ENCODE results near the gene ABHD16B.
"Not testable (repeated sequence)": the region's sequence is repeated elsewhere in the genome, so short reads cannot be mapped to it uniquely, and the experiment has no call there.

ABHD16B gene

DNA sequence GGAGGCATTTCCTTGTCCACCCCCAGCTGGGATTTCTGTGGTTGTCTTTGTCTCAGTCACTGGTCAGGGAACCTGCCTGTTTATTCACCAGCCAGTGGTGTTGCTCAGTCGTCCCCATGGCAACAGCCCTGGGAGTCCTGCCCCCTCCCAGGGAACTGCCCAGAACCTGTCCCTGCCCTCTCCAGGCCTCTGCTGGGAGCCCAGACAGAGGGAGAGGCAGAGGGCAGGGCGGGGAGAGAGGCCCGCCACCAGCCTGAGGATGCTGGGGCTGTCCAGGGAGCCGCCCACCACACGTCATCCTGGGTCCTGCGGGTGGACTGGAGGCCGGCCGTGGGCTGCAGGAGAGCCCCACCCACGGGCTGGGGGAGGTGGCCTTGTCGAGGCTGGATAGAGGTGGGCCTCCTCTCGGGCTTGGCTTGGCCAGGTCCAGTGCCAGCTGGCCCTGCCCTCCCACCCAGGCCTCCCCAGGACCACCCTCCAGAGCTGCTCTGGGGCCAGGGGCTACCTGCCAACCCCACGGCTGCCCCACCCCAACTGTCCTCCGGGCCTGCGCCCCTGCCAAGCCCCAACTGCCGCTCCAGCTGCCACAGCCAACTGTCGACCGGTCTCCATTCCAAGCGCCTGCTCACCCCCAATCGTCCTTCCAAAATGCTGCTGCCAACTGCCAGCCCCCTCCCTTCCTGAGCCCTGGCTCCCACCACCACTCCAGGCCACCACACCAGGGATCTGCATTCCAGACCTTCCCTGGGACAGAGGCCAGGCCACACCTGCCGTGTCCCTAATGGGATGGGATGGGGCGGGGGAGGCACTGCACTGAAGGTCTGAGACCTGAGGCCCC is 26.1 kb upstream of the ABHD16B start:
- no peak for DNase-seq (ENCODE audit: low read depth)

DNA sequence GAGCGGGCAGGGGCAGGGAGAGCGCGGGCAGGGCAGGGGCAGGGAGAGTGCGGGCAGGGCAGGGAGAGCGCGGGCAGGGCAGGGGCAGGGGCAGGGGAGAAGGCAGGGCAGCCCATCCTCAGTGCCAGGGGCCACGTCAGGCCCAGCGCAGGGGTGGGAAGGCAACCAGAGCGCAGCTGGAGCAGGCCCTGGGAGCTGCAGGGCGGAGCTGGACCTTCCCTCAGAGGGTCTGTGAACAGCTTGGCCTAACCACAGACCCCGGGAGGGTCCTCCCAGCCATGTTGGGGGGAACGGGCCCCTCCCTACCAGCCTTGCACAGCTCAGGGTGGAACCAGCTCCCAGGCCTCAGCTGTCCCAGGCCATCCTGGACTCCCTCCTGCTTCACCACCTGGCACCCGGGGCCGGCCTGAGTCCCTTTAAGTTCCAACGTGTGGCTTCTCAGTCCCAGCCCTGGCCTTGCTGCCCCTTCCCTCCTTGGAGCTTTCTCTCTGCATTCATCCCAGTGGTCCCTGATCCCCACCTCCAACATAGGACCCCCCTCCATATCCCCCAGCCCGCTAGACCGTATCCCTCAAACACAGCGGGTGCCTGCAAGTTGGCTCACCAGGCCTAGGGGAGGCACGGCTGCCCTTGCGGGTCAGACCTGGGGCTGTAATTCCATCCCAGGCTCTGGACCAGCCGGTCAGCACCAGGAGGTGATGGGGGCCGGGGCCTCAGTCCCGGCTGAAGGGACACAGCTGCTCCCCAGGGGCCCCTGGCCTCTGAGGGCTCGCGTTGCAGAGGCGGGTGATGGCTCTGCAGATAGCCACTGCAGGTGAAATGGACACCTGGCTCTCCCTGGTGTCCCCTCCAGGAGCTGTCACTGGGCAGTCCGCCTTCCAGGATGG is 24.6 kb upstream of the ABHD16B start:
- DNase-seq (ENCODE audit: low read depth), result no peak

- DNase-seq (ENCODE audit: low read depth), result no peak
Measured at GRCh38 chr20:63837479-63837878, 23.8 kb upstream of the ABHD16B start.

DNA sequence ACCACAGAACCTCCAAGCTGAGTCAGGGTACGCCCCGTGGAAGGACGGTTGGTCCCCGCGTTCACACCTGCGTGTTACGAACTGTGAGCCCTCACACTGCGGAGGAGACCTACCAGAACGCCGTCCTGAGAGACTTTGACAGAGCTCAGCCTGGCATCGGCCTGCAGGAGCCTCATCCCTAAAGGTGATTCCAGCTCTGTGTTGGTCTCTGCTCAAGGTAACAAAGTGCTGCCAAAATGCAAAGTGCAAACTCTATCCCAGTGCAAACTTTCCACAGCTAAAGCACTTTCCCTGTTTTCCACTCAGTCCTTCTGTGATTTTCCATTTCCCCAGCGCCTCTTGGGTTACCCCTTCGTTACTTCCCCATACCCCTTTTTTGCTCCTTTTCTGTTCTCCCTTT is 21.7 kb upstream of the ABHD16B start:
- no peak for DNase-seq (ENCODE audit: low read depth)

DNA sequence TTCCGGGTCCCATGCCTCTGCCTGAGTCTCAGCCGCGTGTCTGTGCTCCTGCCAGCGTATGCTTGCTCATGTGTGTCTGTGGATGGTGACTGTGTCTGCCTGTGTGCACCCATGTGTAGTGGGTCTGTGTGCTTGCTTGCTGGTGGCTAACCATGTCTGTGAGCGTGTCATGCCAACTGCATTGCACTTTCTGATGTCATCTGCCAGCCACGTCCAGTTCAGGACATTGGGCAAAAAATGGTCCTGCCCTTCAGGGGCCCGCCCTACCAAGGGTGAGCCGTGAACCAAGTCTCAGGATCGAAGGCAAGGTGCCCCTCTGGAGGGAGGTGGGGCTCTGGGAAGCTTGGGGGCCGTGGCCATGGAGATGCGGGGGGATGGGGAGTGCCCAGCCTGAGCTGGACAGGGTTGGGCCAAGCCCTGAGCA is 20.9 kb upstream of the ABHD16B start:
- DNase-seq (ENCODE audit: low read depth), result no peak

GRCh38 chr20:63842258-63842657 is 19.0 kb upstream of the ABHD16B start:
- no peak for DNase-seq (ENCODE audit: low read depth)

- no peak for DNase-seq (ENCODE audit: low read depth)
Measured at GRCh38 chr20:63843222-63843621, 18.1 kb upstream of the ABHD16B start.

DNA sequence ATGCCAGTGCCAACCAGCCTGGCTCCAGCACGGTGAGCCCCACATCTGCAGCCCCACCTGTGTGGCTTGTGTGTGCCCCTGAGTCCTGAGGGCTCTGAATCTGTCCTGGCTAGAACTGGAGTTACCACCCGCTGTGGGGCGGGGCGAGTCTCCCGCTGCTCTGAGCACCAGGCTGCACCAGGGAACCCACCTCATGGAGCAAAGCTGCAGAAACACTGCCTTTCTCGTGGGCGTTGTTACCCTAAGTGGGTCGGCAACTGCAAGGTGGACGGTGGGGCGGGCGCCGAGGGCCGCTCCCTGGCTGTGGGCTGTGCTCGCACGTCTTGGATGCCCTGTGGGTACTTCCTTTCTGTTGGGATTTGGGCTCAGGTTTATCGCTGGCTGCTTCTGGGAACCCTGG is 17.5 kb upstream of the ABHD16B start:
- DNase-seq (ENCODE audit: low read depth), result no peak

DNA sequence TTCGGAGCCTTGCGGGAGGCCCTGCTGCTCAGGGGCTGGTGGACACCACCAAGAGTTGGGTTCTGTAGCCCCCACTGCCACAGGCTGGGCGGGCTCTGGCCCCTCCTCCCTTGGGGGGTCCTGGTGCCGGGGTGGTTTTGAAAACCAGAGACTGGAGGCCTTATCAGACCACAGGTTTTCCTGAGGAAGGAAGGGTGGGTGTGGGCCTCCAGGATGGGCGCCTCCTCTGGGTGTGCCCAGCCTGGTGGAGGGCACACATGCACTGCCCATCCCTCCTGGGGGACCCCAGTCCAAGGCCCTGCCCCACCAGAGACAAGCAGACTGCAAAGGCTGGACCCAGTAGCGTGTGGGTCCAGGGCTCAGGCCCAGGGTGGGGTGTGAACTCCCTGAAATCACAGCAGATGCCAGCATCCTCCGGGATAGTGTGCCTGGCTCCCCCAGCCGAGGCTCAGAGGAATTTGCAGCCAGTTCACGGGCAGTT is 16.7 kb upstream of the ABHD16B start:
- DNase-seq (ENCODE audit: low read depth), result no peak

- DNase-seq (ENCODE audit: low read depth), result no peak
Measured at GRCh38 chr20:63846128-63846771, 15.0 kb upstream of the ABHD16B start.

DNA sequence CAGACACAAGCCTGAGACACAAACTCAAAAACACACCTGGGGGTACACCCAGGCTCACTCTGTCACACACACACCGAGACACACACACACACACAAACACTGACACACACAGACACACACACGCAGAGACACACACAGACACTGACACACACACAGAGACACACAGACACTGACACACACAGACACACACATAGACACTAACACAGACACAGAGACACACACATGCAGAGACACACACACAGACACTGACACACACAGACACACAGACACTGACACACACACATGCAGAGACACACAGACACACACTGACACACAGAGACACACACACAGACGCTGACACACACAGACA is 14.4 kb upstream of the ABHD16B start:
- DNase-seq (ENCODE audit: low read depth), result no peak

- DNase-seq (ENCODE audit: low read depth), result no peak
Measured at GRCh38 chr20:63847237-63848002, 13.9 kb upstream of the ABHD16B start.

- DNase-seq (ENCODE audit: low read depth), result no peak
Measured at GRCh38 chr20:63848003-63848911, 13.0 kb upstream of the ABHD16B start.

- no peak for DNase-seq (ENCODE audit: low read depth)
Measured at GRCh38 chr20:63850689-63851547, 10.4 kb upstream of the ABHD16B start.

DNA sequence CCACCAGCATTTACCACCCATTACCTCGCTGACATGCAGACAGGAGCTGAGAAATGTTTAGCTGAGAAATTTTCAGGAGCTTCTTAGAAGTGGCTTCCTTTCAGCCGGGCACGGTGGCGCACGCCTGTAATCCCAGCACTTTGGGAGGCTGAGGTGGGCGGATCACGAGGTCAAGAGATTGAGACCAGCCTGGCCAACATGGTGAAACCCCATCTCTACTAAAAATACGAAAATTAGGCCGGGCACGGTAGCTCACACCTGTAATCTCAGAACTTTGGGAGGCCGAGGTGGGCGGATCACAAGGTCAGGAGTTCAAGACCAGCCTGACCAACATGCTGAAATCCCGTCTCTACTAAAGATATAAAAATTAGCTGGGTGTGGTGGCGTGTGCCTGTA is 9.8 kb upstream of the ABHD16B start:
- DNase-seq (ENCODE audit: low read depth), result not testable (repeated sequence)

DNA sequence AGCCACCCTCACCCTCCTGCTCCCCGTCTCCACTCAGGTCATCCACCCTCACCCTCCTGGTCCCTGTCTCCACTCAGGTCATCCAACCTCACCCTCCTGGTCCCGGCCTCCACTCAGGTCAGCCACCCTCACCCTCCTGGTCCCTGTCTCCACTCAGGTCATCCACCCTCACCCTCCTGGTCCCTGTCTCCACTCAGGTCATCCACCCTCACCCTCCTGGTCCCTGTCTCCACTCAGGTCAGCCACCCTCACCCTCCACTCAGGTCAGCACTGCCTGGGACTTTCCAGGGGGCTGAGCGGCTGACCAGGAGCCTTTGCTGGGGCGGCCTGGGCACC is 7.6 kb upstream of the ABHD16B start:
- DNase-seq (ENCODE audit: low read depth), result not testable (repeated sequence)

GRCh38 chr20:63854069-63854765 is 7.1 kb upstream of the ABHD16B start:
- no peak for DNase-seq (ENCODE audit: low read depth)

DNA sequence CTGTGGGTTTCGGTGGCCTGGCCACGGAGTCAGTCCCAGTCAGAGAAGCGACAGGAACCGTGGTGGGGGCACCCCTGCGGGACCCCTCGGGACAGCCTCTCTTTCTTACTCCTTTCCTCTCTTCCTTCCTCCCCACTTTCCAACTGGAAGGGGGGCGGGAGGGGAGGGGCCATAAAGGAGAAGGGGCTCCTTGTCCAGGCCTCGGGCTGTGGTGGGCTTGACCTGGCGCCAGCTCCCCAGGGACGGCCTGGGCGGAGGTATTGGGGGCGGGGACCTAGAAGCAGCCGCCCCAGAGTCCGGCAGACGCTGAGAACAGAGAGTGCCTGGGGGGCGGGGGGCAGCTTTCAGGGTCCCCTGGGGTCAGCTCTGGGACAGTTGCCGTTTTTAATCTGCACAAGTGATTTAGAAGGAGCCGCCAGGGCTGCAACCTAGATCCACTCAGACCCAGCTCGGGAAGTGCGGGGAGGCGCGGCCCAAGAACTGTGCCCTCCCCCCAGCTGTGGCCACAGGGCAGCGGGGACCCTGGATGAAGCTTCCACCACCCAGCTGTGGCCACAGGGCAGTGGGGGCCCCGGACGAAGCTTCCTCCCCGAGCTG is 6.4 kb upstream of the ABHD16B start:
- DNase-seq (ENCODE audit: low read depth), result no peak
